Astrocyte (in vitro differentiated cells and primary cell): Measurements from ENCODE around the gene LIX1L. TPM values are rescaled to one million over a fixed set of nuclear protein-coding genes. Genes with fewer than 3 reads are reported as not detected.
"Not testable (repeated sequence)": the region's sequence is repeated elsewhere in the genome, so short reads cannot be mapped to it uniquely, and the experiment has no call there.

ENCODE experiments used
- DNase-seq: peaks from one replicate; pipeline ENCODE4 v3.0.0-alpha.2; 2010; ENCODE audit warnings: low read depth
- FAIRE-seq: peaks from 2 replicates; lab custom pipeline; 2011; peaks lifted over from hg19 to GRCh38; lab: Jason Lieb, UNC
- H2AFZ ChIP-seq: 2 replicates; pipeline ENCODE4 v1.6.0; 2012; ENCODE audit warnings: low read depth, low read length, inconsistent platforms
- H3K27ac ChIP-seq: 2 replicates; pipeline ENCODE4 v1.5.1; 2011; ENCODE audit warnings: low read depth, low read length, inconsistent platforms
- H3K27me3 ChIP-seq: 2 replicates; pipeline ENCODE4 v1.6.0; 2011; ENCODE audit warnings: low read length, inconsistent platforms; ENCODE audit not compliant: insufficient read depth
- H3K36me3 ChIP-seq: 2 replicates; pipeline ENCODE4 v1.5.1; 2011; ENCODE audit warnings: low read length, inconsistent platforms; ENCODE audit not compliant: insufficient read depth
- H3K4me1 ChIP-seq: 2 replicates; pipeline ENCODE4 v1.5.1; 2011; ENCODE audit warnings: low read length, inconsistent platforms; ENCODE audit not compliant: insufficient read depth
- H3K4me2 ChIP-seq: 2 replicates; pipeline ENCODE4 v1.6.0; 2012; ENCODE audit warnings: low read length, inconsistent platforms
- H3K4me3 ChIP-seq: 2 replicates; pipeline ENCODE4 v1.5.1; 2011; ENCODE audit warnings: low read depth, mild to moderate bottlenecking, low read length, inconsistent platforms; ENCODE audit not compliant: insufficient read depth
- H3K79me2 ChIP-seq: 2 replicates; pipeline ENCODE4 v1.6.0; 2012; ENCODE audit warnings: mild to moderate bottlenecking, low read length, inconsistent platforms; ENCODE audit not compliant: insufficient read depth
- H3K9ac ChIP-seq: 2 replicates; pipeline ENCODE4 v1.6.0; 2012; ENCODE audit warnings: mild to moderate bottlenecking, low read length, inconsistent platforms
- H3K9me3 ChIP-seq: 2 replicates; pipeline ENCODE4 v1.5.1; 2012; ENCODE audit warnings: low read depth, mild to moderate bottlenecking, low read length, inconsistent platforms; ENCODE audit not compliant: insufficient read depth
- H4K20me1 ChIP-seq: 2 replicates; pipeline ENCODE4 v1.6.0; 2012; ENCODE audit warnings: low read length, inconsistent platforms; ENCODE audit not compliant: insufficient read depth
- H3K27ac Mint-ChIP-seq: one replicate; pipeline ENCODE4 v1.8.0; 2021; ENCODE audit warnings: mild to moderate bottlenecking, mixed read lengths; ENCODE audit not compliant: unreplicated experiment
- H3K27me3 Mint-ChIP-seq: one replicate; pipeline ENCODE4 v1.8.0; 2021; ENCODE audit warnings: low read depth, mixed read lengths; ENCODE audit not compliant: unreplicated experiment
- H3K36me3 Mint-ChIP-seq: one replicate; pipeline ENCODE4 v1.8.0; 2021; ENCODE audit warnings: low read depth, mixed read lengths; ENCODE audit not compliant: unreplicated experiment
- H3K4me1 Mint-ChIP-seq: one replicate; pipeline ENCODE4 v1.8.0; 2021; ENCODE audit warnings: low read depth, mixed read lengths; ENCODE audit not compliant: unreplicated experiment
- H3K4me3 Mint-ChIP-seq: one replicate; pipeline ENCODE4 v1.8.0; 2021; ENCODE audit warnings: mild to moderate bottlenecking, moderate library complexity, mixed read lengths; ENCODE audit not compliant: unreplicated experiment
- H3K9me3 Mint-ChIP-seq: one replicate; pipeline ENCODE4 v1.8.0; 2021; ENCODE audit warnings: mild to moderate bottlenecking, mixed read lengths; ENCODE audit not compliant: unreplicated experiment
- CTCF ChIP-seq: IDR thresholded peaks from 2 replicates; pipeline ENCODE4 v1.5.1; 2011; ENCODE audit warnings: low read depth, mild to moderate bottlenecking, inconsistent platforms, low read length, moderate library complexity; ENCODE audit not compliant: insufficient read depth
- EZH2 ChIP-seq: IDR thresholded peaks from 2 replicates; pipeline ENCODE4 v1.6.1; 2012; ENCODE audit warnings: mild to moderate bottlenecking, low read length, inconsistent platforms; ENCODE audit not compliant: insufficient read depth
- total RNA-seq: library from RNA; stranded (reverse); gene quantifications from 2 replicates; pipeline ENCODE4 v1.2.1, GENCODE V29; 2021

LIX1L gene
- total RNA-seq, 1 donor from 2014 or later, result 37.2 TPM

GRCh38 chr1:145936247-145936646 is 21.6 kb downstream of the LIX1L start:
- peaks cover 8% of the 10 kb centered on the region for H3K36me3 Mint-ChIP-seq
- no peak overlapping the region for H3K4me3 Mint-ChIP-seq
- H3K9me3 Mint-ChIP-seq, result no peaks in the 10 kb centered on the region
- Histone ChIP-seq H2AFZ (no peak overlapping the region), H3K9me3 (no peaks in the 10 kb centered on the region), H3K9ac (no peak overlapping the region), H3K4me1 (no peaks in the 10 kb centered on the region), H3K4me3 (no peak overlapping the region), H3K79me2 (no peaks in the 10 kb centered on the region), H4K20me1 (no peaks in the 10 kb centered on the region), H3K27me3 (no peaks in the 10 kb centered on the region), H3K27ac (no peak overlapping the region), H3K36me3 (peaks cover 15% of the 10 kb centered on the region), H3K4me2 (no peak overlapping the region)
- H3K4me1 Mint-ChIP-seq, result peaks cover 3% of the 10 kb centered on the region
- H3K27me3 Mint-ChIP-seq, result no peaks in the 10 kb centered on the region
- no peak for FAIRE-seq
- TF ChIP-seq CTCF (no peak), EZH2 (no peak)
- no peak for DNase-seq
- no peak overlapping the region for H3K27ac Mint-ChIP-seq

GRCh38 chr1:145935708-145936107 is 22.1 kb downstream of the LIX1L start:
- Mint-ChIP-seq H3K27ac (no peak overlapping the region), H3K9me3 (no peaks in the 10 kb centered on the region), H3K36me3 (peaks cover 8% of the 10 kb centered on the region), H3K4me1 (peaks cover 3% of the 10 kb centered on the region), H3K27me3 (no peaks in the 10 kb centered on the region), H3K4me3 (no peak overlapping the region)
- TF ChIP-seq CTCF, result no peak
- TF ChIP-seq EZH2, result no peak
- H3K27me3 ChIP-seq, result no peaks in the 10 kb centered on the region
- H3K4me2 ChIP-seq, result no peak overlapping the region
- H3K4me3 ChIP-seq, result no peak overlapping the region
- FAIRE-seq (no peak), DNase-seq (no peak)
- peaks cover 15% of the 10 kb centered on the region for H3K36me3 ChIP-seq
- no peak overlapping the region for H3K27ac ChIP-seq
- H3K9ac ChIP-seq, result no peak overlapping the region
- H2AFZ ChIP-seq, result no peak overlapping the region
- no peaks in the 10 kb centered on the region for H4K20me1 ChIP-seq
- no peaks in the 10 kb centered on the region for H3K9me3 ChIP-seq
- H3K79me2 ChIP-seq, result no peaks in the 10 kb centered on the region
- H3K4me1 ChIP-seq, result no peaks in the 10 kb centered on the region

- peaks cover 12% of the 10 kb centered on the region for H3K36me3 ChIP-seq
- not testable (repeated sequence) for H3K36me3 Mint-ChIP-seq, H3K27me3 Mint-ChIP-seq, H3K9me3 ChIP-seq, H3K4me1 Mint-ChIP-seq, H3K9ac ChIP-seq, H3K27ac Mint-ChIP-seq, H3K9me3 Mint-ChIP-seq, H3K4me2 ChIP-seq, H3K79me2 ChIP-seq, H2AFZ ChIP-seq, FAIRE-seq, H3K27me3 ChIP-seq, H3K4me3 ChIP-seq, H4K20me1 ChIP-seq, DNase-seq, H3K4me3 Mint-ChIP-seq, H3K27ac ChIP-seq, H3K4me1 ChIP-seq
Measured at GRCh38 chr1:145932522-145933009, 25.3 kb downstream of the LIX1L start.
